CD4-positive, alpha-beta T cell treated with Interleukin-2 at 100 ng/mL for 4 hours (primary cell): Measurements from ENCODE around the gene GPR17.

Experiments used
- DNase-seq: peaks from one replicate; pipeline ENCODE4 v3.0.0-alpha.2; 2020; ENCODE audit warnings: low spot score

GPR17 gene

GRCh38 chr2:127641846-127642507 is 4.0 kb upstream of the GPR17 start:
- DNase-seq = peak; percentile 51

- no peak for DNase-seq
Measured at GRCh38 chr2:127642706-127643438, 3.1 kb upstream of the GPR17 start.

- no peak for DNase-seq
Measured at GRCh38 chr2:127643439-127644065, 2.4 kb upstream of the GPR17 start.

- no peak for DNase-seq
Measured at GRCh38 chr2:127644066-127645025, 1.6 kb upstream of the GPR17 start.

- DNase-seq = no peak
Measured at GRCh38 chr2:127645026-127645394, 943 bp upstream of the GPR17 start.

GRCh38 chr2:127646487-127647241 is 711 bp downstream of the GPR17 start:
- DNase-seq = no peak

GRCh38 chr2:127647242-127648190 is 1.6 kb downstream of the GPR17 start:
- DNase-seq = no peak

GRCh38 chr2:127648321-127648720 is 2.4 kb downstream of the GPR17 start:
- DNase-seq = no peak

- DNase-seq = no peak
Measured at GRCh38 chr2:127649100-127649611, 3.2 kb downstream of the GPR17 start.

- peak; percentile 83 for DNase-seq
Measured at GRCh38 chr2:127649684-127650040, 3.7 kb downstream of the GPR17 start.

- DNase-seq = no peak
Measured at GRCh38 chr2:127650041-127650784, 4.3 kb downstream of the GPR17 start.

GRCh38 chr2:127650785-127651380 is 4.9 kb downstream of the GPR17 start:
- DNase-seq = no peak

- no peak for DNase-seq
Measured at GRCh38 chr2:127651381-127651809, 5.4 kb downstream of the GPR17 start.

GRCh38 chr2:127651971-127652550 is 6.1 kb downstream of the GPR17 start:
- DNase-seq = no peak

GRCh38 chr2:127652786-127653357 is 6.9 kb downstream of the GPR17 start:
- DNase-seq = no peak

- no peak for DNase-seq
Measured at GRCh38 chr2:127653421-127654083, 7.6 kb downstream of the GPR17 start.

GRCh38 chr2:127654084-127654837 is 8.3 kb downstream of the GPR17 start:
- DNase-seq = no peak
